GM21717 (cell line): ENCODE measurements around the gene TESMIN.

ENCODE experiments used
- ATAC-seq: cut with Tn5 transposase; IDR thresholded peaks from one replicate; pipeline ENCODE4 v1.9.1; 2021; ENCODE audit warnings: mild to moderate bottlenecking, moderate library complexity; ENCODE audit not compliant: unreplicated experiment

Gene TESMIN

DNA sequence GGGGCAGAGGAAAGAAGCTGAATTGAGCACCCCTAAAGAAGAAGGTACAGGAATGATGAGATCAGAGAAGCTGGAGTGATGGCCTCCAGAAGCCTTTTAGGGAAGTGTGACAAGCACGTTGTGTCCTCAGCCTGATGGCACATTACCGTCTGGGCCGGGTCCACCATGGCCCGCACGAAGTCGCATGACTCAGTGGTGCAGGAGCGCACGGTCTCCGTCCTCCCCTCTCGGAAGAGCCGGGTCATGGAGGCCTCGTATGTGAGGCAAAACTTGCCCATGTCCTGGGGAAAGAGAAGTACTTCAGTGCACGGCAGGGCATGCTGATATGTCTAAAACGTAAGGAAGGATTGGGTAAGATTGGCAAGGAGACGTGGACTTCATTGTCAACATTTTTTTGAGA lies 11.2 kb upstream of the TESMIN start:
- ATAC-seq, result no peak

DNA sequence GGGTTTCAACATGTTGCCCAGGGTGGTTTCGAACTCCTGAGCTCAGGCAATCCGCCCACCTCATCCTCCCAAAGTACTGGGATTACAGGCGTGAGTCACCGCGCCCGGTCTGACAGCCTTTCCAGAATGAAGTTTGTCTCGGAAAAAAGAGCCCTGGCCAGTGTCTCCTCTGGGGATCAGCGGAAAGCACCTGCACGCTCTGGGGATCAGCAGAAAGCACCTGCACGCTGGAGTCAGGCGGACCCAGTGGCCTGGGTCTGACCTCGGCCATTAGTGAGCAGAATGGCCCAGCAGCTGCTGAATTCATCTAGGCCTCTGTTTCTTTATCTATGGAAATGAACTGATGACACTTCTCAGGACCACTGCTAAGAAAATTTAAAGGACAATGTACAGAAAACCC lies 10.5 kb upstream of the TESMIN start:
- ATAC-seq, result no peak

DNA sequence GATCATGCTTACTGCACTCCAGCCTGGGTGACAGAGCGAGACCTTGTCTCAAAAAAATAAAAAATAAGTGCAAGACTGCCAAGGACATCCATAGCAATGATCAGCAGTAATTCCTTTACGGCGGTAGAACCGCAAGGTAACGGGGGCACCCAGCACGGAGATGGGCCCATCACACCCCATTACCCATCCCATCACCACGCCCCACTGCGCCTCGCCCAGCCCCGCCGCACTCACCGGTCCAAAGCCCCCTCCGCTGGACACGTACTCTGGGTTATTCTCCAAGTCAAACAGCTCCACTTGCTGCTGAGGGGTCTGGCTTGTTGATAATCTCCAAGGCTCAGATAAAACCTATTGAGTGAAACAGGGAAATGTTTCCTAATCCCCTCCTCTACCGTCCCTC lies 8.7 kb upstream of the TESMIN start:
- no peak for ATAC-seq

- ATAC-seq, result no peak
Observed at GRCh38 chr11:68757711-68758110, 6.4 kb upstream of the TESMIN start.

- no peak for ATAC-seq
Observed at GRCh38 chr11:68756171-68756766, 4.9 kb upstream of the TESMIN start.

GRCh38 chr11:68753300-68753699 lies 2.0 kb upstream of the TESMIN start:
- ATAC-seq, result no peak

DNA sequence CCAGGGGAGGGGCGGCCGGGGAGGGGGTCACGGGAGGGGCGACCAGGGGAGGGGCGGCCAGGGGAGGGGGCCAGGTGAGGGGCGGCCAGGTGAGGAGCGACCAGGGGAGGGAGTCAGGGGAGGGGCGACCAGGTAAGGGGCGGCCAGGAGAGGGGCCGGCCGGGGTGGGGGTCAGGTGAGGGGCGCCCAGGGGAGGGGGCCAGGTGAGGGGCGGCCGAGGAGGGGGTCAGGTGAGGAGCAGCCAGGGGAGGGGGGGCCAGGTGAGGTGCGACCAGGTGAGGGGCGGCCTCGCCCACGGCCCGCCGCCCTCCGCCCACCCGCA lies 355 bp downstream of the TESMIN start:
- no peak for ATAC-seq

DNA sequence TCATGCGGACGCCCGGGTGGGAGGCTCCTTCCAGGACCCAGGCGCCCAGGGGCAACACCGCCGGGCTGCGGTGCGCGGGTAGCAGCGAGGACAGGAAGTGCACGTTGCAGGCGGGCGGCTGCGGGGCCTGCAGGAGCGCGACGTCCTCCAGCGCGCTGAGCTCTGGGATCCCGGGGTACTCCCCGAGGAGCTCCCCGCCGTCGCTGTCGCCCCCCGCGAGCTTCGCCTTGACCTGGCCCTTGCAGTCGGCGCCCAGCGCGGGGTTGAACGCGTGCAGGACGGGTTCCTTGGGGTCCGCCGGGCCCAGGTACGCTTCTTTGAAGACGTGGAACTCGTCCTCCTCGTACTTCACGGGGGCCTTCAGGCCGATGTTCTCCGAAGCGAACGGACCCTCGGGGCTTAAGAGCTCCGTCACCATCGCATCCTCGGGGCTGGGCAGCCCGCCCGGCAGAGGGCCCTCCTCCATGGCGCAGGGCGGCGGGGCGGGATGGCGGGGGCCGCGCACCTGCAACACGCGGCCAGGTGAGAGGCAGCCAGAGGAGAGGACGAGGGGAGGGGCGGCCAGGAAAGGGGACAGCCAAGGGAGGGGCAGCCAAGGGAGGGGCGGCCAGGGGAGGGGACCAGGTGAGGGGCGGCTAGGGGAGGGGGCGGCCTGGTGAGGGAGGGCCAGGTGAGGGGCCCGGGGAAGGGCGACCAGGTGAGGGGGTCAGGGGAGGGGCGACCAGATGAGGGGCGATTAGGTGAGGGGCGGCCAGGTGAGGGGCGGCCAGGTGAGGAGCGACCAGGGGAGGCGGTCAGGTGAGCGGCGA lies 921 bp downstream of the TESMIN start:
- ATAC-seq, result no peak

DNA sequence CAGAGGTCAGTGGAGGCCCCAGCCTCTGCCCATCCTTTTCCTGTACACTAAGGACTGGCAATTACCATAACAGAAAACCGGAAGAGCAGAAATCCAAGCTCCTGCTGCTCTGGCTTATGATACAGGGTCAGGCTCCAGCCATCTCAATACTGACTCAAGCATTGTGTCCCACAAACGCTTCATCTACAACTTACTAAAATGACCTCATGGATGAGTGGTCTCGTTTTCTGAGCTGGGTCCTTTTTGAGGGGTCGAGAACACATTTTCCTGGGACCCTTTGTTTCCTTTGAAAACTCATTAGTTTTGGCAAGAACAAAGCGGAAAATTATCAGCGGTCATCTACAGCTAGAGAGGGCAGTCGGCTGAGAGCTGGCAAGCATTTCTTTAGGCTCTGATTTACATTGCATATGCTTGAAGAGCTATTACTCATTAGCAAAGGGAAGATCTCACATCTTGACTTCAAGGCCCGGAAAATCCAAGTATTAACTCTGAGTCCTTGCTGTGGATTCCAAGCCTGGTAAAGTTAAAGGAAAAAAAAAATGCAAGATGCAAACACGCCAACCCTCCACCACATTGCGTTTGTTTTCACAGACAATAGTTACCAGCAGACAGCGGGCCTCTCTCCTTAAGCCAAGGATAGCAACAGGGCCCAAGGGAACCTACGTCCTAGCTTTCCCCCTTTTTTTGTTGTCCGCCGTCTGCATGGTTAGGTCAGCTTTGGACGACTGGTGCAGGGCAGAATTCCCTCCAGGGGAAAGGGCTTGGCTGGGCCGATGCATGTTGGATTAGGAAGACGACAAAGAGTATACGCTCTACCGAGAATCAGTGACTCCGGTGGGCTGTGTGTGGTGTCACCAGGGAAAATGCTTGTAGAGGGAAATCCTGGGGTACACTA lies 1.8 kb downstream of the TESMIN start:
- no peak for ATAC-seq

DNA sequence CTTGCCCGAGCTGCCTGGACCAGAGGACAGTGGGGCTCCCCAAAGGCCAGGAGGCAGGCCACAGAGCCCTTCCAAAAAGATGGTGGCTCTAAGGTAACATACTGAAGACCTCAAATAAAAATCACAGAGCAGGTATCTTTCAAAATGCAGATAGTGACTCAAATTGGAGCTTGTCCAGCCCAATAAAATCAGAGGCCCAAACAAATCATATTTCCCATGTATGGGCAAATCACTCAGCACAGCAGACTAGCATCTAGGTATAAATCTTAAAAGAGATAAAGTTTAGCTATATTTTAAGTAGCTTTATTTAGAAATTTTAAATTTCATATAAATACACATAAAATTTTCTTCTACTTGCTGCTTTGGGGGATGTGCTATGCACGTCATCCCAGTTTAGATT lies 3.3 kb downstream of the TESMIN start:
- ATAC-seq, result no peak

GRCh38 chr11:68743539-68743938 lies 7.8 kb downstream of the TESMIN start:
- no peak for ATAC-seq

GRCh38 chr11:68741463-68741862 lies 9.9 kb downstream of the TESMIN start:
- ATAC-seq, result no peak

DNA sequence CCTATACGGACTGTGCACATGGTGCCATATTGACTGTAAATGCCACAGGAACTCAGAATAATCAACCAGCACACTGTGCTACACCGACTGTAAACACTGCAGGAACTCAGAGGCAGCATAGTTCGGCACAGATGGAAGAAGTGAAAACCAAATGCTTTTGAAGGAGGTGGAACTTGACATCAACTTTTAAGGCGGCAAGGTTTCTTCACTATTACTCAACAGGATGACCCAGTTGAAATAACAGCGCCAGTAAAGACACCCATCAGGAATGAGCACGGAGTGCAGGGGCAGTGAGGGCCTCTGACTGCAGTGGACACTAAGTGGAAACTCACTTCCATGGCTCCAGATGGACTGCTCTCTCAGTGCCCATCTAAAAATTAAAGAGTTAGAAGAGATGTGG lies 15.7 kb downstream of the TESMIN start:
- no peak for ATAC-seq

DNA sequence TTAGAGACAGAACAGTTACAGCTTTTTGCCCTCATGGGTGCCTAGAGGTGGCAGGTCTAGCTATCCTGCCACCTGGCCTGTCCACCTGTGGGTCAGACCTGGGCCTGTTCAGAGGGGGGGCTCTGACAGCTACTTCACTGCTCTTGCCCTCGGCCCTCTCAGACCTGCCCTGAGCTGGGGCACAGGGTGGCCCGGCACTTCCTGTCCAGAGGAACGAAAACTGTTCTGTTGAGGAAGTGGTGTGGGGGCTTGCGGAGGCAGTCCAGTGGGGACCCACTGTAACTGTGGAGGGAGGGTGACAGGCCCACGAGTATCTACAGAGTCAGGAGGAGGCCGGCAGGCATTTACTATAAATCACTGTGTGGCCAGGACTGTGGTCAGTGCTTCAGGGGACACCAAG lies 16.2 kb downstream of the TESMIN start:
- no peak for ATAC-seq

DNA sequence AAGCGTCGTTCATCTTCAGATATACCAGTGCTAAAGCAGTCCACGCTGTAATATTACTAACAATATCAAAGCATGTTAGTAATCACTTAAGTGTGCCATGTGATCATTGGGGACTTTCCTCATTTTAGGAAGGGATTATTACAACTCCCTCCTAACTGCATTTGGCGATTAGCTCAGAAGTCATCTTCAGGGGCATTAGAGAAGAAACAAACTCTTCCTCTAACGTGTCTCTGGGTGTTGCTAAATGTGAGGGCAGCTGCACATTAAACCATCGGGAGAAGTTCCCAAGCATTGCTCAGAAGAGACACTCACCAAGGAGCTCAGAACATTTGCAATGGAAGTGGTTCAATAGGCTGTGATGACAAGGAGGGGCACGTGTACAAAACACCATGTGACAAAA lies 17.2 kb downstream of the TESMIN start:
- ATAC-seq, result no peak

GRCh38 chr11:68727783-68728182 lies 23.5 kb downstream of the TESMIN start:
- ATAC-seq, result no peak

DNA sequence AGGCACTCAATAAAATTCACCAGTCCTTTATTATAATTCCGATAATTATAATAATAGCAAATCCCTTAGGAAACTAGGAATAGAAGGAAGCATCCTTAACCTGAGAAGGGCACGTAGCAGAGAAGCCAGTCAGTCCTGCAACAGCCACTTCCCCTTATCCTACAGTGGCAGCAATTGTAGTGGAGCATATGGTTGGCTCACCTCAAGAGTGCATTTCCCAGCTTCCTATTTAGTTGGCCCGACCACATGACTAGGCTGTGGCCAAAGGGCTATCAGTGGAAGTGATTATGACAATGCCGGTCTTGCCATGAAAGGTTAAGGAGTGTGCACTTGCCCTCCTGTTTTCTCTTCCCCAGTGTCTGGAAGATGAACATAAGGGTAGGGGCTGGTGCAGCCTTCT lies 27.0 kb downstream of the TESMIN start:
- no peak for ATAC-seq

DNA sequence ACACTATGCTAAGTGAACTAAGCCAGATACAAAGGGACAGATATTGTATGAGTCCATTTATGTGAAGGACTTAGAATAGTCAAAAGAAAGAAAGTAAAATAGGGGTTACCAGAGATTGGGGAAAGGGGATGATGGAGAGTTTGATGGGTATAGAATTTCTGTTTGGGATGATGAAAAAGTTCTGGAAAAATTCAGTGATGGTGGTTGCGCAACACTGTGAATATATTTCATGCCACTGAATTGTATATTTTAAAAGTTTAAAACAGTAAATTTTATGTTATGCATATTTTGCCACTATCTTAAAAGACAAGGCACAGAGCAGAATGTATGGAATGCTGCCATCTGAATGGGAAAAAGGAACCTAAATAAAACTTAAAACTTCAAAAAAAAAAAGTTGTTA lies 29.2 kb downstream of the TESMIN start:
- ATAC-seq, result no peak

DNA sequence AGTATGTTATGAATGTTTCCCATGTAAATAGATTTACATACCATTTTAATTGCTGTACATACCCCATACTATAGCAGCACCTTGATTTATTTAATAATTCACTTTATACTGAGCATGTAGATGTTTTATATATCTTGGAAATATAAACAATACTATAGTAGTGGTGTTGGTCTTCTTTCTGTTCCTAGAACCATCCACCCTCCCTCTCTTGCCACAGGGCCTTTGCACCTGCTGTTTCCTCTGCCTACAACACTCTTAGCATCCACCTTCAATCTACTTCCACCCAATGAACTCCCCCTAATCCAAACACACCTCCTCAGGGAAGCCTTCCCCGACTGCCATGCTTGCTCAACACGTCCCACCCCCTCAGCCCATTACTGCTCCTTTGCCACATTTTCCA lies 30.2 kb downstream of the TESMIN start:
- no peak for ATAC-seq

DNA sequence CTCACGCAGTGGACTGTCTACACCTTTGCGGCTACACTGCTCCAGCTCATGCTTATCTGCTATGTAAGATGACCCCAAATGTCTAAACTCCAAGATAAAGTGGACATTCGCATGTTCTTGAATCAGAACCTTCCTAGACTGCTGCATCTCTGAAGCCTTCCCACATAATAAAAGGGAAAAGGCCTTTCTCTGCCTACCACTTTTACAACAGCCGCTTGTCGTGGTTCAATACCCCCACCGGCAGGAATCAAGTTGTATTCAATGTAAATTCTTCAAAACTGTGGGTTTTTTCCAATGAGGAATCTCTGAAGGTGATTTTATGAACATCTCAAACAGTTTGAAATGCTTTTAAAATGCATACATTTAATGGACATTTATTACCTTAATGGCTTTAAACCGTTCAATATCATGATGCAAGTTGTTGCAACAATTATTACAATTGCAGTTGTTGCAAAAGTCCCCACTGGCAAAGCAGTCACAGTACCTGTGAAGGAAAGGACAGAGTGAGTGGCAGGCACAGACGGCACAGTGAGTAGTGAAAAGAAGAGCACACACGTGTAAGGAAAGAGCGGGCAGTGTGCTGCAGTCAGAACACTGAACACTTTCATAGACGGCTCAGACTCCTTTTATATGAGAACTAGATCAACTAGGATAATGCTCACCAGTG lies 35.7 kb downstream of the TESMIN start:
- ATAC-seq, result no peak

DNA sequence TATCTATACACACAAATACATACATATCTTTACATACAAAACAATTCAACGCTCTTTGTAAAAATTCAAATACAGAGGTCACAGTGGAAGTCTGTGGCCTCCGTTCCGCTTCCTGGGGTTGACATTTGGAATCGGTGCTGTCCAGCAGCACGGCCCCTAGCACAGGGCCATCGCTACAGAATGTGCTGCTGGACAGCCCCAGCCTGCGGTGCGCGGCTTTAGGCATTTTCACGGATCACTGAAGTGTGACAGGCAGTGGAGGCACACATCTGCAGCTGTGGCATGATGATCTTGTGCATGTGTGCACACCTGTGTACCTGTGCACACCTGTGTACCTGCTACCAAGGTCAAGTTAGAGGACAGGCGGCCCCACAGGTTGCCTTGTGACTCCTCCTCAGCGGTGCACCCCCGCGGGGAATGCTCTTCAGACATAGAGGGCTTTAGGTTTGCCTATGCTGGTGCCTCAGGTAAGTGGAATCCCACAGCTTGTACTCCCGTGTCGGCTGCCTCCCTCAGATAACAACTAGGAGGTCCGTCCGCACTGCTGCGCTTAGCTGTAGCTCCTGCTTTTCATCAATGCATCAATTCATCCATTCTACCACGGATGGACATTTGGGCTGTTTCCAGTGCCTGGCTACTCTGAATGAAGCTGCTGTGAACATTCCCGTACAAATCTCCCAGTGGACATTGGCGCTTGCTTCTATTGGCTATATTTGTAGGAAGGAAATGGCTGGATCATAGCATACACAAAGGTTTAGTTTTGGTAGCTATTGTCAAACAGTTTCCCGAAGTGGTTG lies 37.1 kb downstream of the TESMIN start:
- no peak for ATAC-seq
